ENCODE data around the gene GM2A.

Gene GM2A

DNA sequence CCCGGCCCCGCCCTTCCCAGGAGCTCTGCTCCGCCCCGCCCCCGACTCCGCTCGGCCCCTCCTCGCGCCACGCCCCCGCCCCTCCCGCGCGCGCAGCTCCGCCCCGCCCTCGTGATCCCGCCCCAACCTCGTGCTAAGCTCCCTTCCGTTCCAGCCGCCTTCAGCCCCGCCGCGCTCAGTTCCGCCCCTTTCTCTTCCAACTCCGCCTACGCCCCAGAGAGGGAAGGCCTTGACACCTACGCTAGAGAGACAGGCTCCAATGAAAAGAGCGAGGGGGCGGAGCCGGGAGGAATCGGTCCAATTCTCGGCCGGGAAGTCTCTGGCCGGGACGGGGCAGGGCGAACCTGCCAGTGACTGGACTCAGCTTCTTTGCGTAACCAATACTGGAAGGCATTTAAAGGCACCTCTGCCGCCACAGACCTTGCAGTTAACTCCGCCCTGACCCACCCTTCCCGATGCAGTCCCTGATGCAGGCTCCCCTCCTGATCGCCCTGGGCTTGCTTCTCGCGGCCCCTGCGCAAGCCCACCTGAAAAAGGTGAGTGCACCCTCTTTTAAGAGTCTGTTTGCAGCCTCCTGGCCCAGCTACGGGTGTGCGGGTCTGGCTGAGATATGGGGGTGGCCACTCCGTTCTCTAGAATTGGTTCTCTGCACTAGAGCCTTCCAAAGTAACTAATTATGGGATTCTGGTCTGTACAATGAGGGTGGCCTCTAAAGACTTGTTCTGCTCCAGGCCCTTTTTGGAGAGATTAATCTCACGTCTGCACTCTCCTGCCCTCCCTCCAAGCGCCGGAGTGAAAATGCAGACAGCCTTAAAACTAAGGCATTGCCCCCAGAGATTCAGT, at the start of gene GM2A:
Gene GM2A (plus strand): TSS at position 424 of the 843 bp plus-strand sequence. CDS start 32 bp downstream, at position 456.
- DNase-seq = peak; percentile 98 to 99

DNA sequence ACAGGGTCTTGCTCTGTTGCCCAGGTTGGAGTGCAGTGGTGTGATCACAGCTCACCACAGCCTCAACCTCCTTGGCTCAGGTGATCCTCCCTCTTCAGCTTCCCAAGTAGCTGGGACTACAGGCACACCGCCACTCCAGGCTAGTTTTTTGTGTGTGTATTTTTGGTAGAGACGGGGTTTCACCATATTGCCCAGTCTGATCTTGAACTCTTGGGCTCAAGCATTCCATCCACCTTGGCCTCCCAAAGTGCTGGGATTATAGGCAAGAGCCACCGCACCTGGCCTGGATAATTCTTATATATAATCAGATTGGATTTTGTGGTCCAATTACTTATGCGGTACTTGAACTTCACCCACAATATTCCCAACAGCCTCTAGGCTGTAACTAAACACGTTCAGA, 48.9 kb upstream of the GM2A start:
- DNase-seq = no peak

DNA sequence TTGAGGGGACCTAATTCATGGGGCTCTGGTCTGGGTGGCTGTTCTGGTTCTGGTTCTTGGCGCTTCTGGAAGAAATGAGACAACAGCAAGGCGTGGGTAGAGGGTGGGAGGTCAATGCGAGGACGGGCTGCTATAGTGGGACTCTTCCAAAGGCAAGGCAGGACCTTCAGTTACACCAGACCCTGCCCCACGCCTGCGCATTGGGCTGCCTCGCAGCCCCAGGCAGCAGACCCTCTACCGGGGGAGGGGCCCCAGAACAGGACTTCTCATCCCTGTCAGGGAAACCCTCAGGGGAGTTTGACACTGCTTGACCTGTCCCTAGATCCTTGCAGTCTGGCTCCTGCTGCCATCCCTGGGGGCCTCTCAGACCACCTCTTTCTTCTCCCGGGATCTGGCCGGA, 47.6 kb upstream of the GM2A start:
- DNase-seq = no peak

DNA sequence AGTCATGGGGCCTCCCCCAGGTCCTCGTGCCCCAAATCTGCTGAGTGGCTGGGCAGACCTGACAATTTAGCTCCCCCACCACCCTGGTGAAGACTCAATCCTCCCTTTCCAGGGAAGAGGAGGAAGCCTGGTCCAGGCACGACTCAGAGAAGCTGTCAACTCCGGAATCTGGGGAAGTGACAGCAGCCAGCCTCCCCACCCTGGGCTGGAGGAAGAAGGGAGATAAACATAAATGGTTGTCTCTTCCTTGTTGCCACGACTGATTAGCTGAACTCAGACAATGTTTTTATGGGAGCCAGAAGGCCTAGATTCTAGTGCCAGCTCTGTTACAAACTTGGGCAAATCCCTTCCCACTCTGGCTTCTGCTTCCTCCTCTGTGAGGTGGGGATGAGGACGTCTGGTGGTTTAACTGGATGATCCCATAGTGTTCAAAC, 44.5 kb upstream of the GM2A start:
- no peak for DNase-seq

DNA sequence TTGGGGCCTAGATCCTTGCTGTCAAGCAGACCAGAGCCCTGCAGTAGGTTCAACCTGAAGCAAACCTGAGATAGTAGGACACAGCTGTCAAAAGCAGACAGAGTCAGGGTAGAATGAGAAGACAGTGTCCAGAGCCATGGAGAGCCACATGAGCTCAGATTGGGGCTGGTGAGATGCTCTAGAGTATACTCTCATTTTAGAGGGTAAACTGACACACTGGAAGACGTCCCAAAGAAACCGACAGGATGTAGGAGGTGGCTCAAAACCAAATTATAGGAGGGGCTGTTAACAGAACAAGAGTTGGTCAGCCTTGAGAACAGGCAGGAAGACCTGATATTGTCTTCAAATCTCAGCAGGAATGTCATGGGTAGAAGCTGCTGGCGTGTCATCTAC, 40.6 kb upstream of the GM2A start:
- no peak for DNase-seq

DNA sequence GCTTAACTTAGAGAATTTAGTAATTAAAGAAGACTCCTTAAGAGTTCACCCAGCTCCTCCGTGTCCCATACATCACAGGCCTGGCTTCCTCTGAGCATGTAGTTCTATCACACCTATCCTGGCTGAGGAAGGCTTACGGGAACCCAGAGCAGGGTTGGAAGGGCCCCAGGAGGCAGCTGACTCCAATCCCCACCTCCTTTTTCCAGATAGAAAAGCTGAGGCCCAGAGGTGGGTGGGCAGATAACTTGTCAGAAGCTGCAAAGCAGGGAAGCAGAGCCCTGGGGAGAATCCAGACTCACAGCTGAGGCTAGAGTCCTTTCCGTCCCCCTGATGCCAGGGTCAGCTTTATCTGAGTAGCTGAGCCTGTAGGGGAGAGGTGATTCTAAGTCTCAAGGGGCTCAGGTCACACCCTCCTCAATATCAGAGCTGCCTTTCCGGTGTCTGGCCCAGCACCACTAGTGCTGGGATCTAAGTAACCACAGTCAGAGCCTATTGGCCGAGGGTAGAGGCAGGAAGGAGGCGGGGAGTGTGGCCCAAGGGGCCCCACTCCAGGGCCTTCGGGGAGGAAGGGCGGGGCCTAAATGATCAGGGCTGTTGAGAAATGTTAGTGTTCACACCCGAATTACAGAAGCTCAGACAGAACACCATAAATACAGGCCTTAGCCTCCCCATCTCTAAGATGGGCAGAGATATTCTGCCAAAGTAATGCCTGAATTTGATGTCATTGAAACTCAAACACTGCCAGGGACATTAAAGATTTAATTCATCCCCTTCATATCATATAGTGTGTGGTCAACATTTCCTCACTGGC, 39.0 kb upstream of the GM2A start:
- DNase-seq = peak; percentile 69 to 76

DNA sequence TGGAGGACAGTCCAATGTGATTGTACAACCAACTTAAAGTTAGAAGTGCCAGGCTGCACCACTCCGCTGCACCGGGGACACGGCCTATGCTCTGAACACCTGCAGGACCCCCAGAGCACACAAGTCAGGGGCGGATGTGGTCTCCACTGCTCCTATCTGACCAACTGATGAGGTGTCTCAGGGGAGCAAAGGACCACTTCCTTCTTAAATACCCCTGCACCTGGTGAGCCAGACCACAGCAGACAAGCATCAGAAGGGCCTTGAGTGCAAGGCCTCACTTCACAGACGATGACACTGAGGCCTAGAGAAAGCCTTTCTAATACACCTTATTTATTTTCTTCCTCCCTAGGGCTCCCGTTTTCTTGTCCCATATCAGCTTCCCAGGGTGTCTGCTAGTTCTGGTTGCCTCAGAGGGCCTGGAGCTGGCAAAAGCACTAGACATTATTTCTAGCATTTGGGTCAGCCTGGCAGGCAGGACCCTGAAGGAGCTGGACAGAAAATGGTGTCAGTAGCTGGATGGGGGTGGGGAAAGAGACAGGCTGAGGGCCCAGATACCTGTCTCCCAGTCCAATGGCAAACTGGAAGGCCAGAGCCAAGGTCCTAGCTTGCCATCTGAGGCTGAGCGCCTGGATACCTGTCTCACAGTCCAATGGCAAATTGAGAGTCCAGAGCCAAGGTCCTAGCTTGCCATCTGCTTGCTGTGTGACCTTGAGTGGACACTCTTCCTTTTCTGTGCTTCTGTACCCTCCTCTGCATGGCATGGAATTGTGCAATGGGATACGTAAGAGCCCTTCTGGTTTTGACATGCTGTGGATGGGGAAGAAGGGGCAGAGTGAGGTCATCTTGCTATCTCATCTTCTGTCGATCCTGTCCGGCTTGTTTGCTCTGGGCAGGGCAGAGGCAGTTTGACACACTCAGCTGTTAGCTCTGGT, 38.1 kb upstream of the GM2A start:
- DNase-seq = no peak

DNA sequence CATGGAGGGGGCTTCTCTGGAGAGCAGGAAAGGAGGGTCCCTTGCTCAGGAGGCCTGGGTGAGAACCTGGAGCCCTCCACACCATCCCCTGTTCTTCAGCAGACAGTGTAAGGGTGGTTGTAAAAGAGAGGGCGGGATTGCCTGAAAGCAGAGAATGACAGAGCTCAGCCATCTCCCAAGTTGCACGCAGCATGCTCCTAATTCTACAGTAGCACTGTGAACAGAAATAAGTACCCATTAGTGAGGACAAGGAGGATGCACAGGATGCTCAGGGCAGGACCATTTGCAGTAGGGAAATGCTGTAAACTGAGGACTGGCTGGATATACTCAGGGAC, 37.5 kb upstream of the GM2A start:
- DNase-seq = no peak

DNA sequence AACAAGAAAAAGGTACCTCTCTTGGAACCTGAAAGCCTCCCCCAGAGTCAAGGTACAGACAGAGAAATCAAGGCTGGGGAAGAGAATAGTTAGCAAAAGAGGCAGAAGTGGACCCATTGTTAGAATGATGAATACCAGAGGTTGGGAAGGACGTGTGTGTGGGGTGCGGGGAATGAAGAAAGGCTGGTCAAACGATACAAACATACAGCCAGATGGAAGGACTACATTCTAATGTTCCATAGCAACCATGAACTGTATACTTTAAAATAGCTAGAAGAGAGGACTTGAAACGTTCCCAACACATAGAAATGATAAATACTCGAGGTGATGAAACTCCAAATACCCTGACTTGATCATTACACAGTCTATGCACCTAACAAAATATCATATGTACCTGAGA, 36.2 kb upstream of the GM2A start:
- DNase-seq = no peak

DNA sequence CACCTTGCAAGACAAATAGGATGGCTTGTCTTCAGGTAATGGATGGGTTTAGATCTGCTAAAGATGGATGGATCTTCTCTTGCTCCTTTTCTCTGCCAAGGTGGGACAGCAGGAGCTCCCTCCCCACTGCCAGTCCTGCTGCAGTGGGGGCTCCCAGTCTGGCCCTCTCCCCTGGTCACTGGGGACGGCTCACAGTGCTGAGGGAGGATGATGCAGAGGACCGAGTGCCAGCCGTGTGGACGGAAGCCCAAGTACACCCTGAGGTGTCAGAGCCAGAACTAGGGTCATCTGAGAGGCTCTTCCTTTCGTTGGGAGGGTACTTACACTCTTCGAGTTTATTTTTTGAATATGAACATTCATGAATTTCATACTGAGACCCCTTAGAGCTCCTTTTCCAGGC, 34.8 kb upstream of the GM2A start:
- no peak for DNase-seq

DNA sequence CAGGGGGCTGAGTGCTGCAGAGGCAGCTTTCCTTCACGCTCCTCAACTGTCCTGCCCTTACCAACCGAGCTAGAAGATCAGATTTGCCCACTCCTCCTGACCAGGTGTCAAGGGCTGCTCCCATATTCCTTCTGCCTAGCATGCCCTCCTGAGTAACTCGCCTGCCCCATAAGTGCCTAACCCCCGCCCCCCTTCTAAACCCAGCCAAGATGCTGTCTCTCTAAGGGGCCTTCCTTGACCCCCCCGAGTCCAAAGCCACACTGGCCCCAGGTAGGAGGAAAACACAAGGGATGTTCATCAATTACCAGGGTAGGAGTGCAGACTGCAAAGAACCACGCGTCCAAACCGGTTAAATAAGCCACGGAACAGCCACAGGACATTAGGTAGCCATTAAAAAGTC, 33.8 kb upstream of the GM2A start:
- no peak for DNase-seq

DNA sequence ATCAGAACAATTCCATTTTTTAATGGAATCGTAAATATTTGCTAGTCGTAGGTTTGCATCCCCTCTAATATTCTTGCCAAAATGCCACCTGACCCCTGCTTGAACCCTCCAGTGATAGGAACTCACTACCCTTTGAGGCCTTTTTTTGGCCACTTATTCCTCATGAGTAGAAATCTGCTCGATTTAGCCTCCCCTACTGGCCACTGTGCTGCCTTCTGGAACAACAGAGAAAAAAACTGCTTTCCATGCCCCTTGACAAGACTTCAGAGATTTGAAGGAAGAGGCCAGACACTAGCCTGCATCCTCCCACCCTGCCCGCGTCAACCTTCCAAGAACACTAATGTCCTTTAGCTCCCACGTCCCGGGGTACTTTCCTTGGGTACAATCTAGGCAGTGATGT, 33.2 kb upstream of the GM2A start:
- DNase-seq = no peak

DNA sequence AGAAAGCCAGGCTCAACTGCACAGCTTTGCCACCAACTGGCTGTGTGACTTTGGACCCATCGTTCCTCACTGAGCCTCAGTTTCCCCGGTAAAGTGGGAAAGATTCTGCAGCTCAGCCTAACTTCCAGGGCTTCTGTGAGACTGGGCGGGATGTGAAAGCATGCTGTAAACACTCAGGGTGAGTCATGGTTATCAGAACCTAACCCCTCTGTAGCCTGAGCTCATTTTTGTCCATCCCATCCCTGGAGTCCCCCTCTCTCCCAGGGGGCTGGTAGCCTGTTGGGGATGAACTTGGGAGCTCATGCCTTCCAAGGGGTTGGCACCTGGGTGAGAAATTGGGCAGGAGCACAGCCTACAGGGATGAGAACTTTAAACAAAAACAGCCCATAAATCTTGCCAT, 31.4 kb upstream of the GM2A start:
- DNase-seq = no peak

DNA sequence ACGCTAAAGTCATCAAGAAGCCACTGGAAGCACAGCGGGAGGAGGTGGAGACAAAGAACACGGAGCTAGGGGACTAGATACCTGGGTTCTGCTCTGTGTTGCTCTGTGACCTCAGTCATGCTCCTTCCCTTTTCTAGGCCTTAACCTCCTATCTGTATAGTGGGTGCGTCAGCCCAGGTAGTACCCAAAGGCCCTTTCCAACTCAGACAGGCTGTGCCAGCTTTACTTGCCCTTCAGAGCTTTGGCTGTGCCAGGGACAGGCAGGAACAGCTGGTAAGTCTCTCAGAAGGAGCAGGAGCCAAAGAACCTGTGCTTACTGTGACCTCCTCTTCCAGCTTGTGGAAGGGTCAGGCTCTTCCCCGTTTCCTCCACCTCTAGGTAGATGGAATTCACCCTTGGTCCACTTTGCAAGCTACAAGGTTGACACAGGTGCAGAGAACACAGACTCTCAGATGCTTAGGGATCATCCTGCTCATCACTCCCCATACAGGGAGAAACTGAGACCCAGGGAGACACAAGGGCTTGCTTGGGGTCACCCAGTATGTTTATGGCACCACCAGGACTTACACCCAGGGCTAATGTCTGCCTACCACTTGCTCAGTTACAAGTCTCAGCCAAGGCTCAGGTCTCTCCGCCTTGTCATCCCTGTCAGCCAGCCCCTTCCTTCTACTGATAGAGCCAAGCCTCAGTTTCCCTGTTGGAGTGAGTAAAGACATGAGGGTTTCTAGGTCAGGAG, 30.8 kb upstream of the GM2A start:
- no peak for DNase-seq

DNA sequence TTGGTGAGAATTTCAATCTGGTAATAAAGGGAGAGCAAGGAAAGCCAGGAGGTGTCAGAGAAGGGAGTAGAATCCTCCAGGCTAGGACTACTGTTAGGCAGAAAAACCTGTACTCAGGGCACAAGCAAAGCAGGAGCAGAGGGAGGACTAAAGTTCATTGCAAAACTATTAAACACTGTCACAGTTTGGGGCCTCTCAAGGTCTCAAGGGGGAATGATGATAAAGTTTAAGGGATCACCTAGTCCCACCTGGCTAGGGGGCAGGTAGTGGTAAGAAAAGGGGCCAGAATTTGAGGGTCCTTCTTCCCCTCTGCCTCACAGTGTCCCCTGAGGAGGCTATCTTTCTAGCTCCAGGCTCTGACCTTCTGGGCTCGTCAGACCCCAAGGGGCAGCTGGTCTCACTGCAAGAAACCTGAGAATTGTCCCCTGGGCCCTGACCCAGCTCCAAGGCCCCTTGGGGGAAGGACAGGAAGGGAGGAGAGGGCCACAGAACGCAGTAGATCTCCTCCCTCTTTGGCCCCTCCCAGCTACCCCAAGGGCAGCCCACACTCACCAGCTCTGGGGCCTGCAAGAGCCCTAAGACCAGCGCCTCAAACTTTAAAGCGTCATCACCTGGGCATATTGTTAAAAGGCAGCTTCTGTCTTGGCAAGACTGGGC, 30.1 kb upstream of the GM2A start:
- no peak for DNase-seq

DNA sequence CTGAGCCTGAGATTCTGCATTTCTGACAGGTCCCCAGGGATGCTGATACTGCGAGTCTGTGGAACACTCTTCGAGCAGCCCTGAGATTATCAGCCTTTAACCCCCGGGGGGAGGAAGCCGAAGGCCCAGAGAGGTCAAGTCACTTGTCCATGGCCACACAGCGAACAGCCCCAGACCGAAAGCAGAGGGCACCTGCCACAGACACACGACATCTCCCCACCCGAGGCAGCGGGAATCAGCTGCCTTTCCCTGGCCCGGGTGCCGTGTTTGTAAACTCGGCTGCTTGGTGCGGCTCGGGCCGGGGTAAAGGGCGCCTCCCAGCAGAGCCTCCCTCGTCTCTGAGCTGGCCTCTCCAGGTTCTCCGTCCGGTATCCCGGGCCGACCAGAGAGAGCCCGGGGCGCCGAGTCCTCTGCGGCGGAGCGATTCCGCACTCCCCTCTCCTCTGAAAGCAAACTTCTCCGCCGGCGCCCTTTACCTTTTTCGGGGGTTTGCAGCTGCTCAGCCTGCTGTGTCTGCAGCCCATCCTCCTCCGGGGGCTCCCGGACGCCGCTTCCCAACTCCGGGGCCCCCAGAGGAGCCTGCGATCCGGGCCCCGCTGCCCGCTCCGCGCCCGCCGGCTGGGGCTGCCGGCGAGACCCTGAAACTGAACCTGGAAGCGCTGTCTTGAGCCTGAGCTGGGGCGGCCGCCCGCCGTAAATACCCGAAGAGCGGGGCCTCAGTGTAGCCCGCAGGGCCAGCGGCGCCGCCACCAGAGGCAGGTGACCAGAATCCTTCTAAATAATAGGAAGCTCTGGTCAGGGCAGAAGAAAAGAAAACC, 29.3 kb upstream of the GM2A start, which contains the start of gene CCDC69:
Gene CCDC69 (minus strand): TSS at position 646 of the 818 bp plus-strand sequence. CDS start 122 bp downstream, at position 524.
- peak in 1 of 2 experiments; percentile 62 for DNase-seq

DNA sequence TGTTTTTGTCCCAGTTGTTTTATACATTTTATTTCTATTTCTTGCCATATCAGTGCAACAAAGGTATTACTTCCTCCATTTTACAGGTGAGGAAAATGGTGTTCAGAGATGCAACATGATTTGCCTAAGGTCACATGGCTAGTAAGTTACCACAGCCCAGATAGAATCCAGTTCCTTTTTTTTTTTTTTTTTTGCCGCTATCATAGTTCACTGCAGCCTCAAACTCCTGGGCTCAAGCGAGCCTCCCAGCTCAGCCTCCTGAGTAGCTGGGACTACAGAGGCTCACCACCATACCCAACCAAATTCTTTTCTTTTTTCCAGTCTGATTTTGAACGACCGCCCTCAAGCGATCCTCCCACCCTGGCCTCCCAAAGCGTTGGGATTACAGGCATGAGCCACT, 28.6 kb upstream of the GM2A start:
- DNase-seq = no peak

DNA sequence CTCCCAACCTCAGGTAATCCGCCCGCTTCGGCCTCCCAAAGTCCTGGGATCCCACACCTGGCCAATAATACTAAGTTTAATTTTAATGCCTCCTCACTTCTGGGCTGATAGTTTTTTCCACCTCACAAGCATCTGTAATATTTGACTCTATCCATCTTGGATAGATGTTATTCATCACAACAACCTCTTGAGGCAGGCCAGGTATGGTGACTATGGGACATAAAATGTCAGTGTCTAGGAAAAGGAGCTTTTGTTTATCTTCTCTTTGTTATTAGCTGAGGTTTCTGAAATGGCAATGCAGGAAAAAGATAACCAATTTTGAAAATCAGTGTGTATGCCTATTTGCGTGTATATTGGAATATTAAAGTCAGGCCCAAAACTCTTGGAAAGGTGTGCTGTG, 27.9 kb upstream of the GM2A start:
- no peak for DNase-seq

DNA sequence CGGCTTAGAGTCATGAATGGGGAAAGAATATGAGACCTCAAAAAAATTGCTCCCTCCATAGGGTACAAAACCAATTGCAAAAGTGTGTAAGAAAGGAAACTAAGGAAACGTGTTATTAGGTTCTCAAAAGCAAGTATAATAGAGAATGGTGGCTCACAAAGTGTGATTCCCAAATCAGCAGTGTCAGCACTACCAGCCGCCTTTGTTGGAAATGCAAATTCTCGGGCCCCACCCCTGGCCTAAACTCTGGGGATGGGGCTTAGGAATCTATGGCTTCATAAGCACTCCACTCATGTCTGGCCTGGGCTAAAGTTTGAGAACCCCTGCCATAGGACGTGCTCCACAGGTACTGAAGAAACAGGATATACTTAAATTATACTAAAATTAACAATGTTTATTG, 27.5 kb upstream of the GM2A start:
- DNase-seq = no peak

DNA sequence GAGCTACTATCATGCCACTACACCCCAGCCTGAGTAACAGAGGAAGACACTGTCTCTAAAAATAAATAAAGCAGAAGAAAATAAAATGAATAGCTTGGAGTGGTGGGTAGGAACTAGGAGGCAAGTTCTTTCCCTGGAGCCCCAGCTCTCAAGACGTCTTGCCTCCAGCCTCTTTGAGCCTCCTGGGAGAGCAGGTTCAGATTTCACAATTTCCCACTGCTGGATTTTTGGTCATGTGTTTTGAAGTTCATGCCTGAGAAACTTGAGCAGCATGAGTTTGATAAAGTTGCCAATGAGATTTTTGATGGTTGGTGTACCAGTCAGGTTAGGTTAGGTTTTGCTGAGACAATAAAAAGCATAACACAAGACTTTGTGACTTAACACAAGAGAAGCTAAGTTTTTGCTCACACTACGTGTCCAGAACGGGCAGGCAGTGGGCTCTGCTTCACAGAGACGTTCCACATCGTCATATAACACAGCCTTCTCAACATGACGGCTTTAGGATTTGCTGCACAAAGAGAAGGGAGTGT, 25.0 kb upstream of the GM2A start:
- no peak for DNase-seq

DNA sequence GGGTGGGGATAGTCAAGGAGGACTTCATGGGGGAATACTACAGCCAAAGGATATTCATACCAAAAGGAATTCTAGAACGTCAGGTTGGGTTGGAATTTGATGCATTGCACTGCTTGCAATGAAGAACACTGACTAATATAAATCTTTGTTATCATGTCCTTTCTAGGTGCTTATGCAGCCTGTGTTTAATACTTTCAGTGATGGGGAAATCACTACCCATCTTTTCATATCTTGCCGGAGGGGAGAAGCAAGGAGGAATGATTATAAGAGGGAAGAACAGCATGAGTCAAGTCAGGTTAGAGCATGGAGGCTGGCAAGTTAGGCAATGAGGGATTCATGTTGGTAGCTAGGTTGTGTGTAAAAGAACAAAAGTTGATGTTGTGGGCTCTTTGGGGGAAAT, 24.0 kb upstream of the GM2A start:
- no peak for DNase-seq

Data from stimulated activated CD4-positive, alpha-beta T cell treated with anti-CD3 and anti-CD28 coated beads, Interleukin-4, amount 100 ng/mL, for 4 hours (primary cell).